Fibroblast of lung (primary cell): ENCODE data around the gene TBRG4. TPM values are rescaled to one million over a fixed set of nuclear protein-coding genes. Genes with fewer than 3 reads are reported as not detected.

Experiments
- DNase-seq, 2 donors: peaks; one replicate each; pipeline versions ENCODE4 v3.0.0 to v3.0.0-alpha.2; 2010; ENCODE audit warnings: low read depth in 2 of 2
- H2AFZ ChIP-seq: 2 replicates; pipeline ENCODE4 v1.5.1; 2012; ENCODE audit warnings: low read length, control low read depth, inconsistent platforms
- H3K27ac ChIP-seq: 2 replicates; pipeline ENCODE4 v1.5.1; 2011; ENCODE audit warnings: low read length, control low read depth; ENCODE audit not compliant: insufficient read depth
- H3K27me3 ChIP-seq: 2 replicates; pipeline ENCODE4 v1.5.1; 2011; ENCODE audit warnings: mild to moderate bottlenecking, low read length; ENCODE audit not compliant: control insufficient read depth, insufficient read depth
- H3K36me3 ChIP-seq: 2 replicates; pipeline ENCODE4 v1.5.1; 2011; ENCODE audit warnings: low read length; ENCODE audit not compliant: control insufficient read depth, insufficient read depth
- H3K4me1 ChIP-seq: 2 replicates; pipeline ENCODE4 v1.5.1; 2011; ENCODE audit warnings: low read length; ENCODE audit not compliant: control insufficient read depth, insufficient read depth; ENCODE audit errors: extremely low read depth
- H3K4me2 ChIP-seq: 2 replicates; pipeline ENCODE4 v1.5.1; 2011; ENCODE audit warnings: low read length, control low read depth; ENCODE audit not compliant: insufficient read depth; ENCODE audit errors: extremely low read depth
- H3K4me3 ChIP-seq, 4 experiments: fragments of 200-600 bp in 1 of 4; sonication (generic) in 1 of 4; replicated peaks in 1 of 4; 2 replicates each; pipeline ENCODE4 v1.5.1; 2011 to 2016; ENCODE audit warnings: low read length in 4 of 4, low read depth in 3 of 4, mild to moderate bottlenecking in 3 of 4, control low read depth in 2 of 4, inconsistent platforms in 1 of 4, mixed read lengths in 1 of 4; ENCODE audit not compliant: insufficient read depth in 1 of 4; ENCODE audit errors: control extremely low read depth in 1 of 4
- H3K79me2 ChIP-seq: 2 replicates; pipeline ENCODE4 v1.5.1; 2012; ENCODE audit warnings: mild to moderate bottlenecking, low read length, inconsistent platforms; ENCODE audit not compliant: control insufficient read depth, insufficient read depth
- H3K9ac ChIP-seq: 2 replicates; pipeline ENCODE4 v1.5.1; 2011; ENCODE audit warnings: mild to moderate bottlenecking, low read length, control low read depth; ENCODE audit not compliant: insufficient read depth
- H3K9me3 ChIP-seq: 2 replicates; pipeline ENCODE4 v1.5.1; 2012; ENCODE audit warnings: low read depth, low read length; ENCODE audit not compliant: control insufficient read depth, insufficient read depth
- H4K20me1 ChIP-seq: 2 replicates; pipeline ENCODE4 v1.5.1; 2011; ENCODE audit warnings: low read length; ENCODE audit not compliant: control insufficient read depth, insufficient read depth; ENCODE audit errors: extremely low read depth
- EZH2 ChIP-seq: IDR thresholded peaks from 2 replicates; pipeline ENCODE4 v1.5.1; 2012; ENCODE audit warnings: low read length, control low read depth, mild to moderate bottlenecking; ENCODE audit errors: missing control alignments
- polyA plus RNA-seq, 2 donors: library from polyadenylated mRNA; depleted of rRNA in 1 of 2; stranded (reverse) in 1 of 2; unstranded in 1 of 2; fragments of >200 nt; gene quantifications; 2 replicates each; pipeline ENCODE4 v1.2.1, GENCODE V29; 2011 to 2012; ENCODE audit warnings: missing spikeins in 1 of 2
- total RNA-seq: library from RNA; depleted of rRNA; stranded (reverse); fragments of >200 nt; gene quantifications from 2 replicates; pipeline ENCODE4 v1.2.1, GENCODE V29; 2014
- TF ChIP-seq, protein P1 (sequence below), 2 donors: IDR thresholded peaks in 1 of 2; conservative IDR thresholded peaks in 1 of 2; 1 replicate in 1 of 2; 2 replicates in 1 of 2; pipeline ENCODE4 v1.5.1; 2011 to 2012; ENCODE audit warnings: low read length in 2 of 2, control low read depth in 1 of 2, inconsistent platforms in 1 of 2, low read depth in 1 of 2, mild to moderate bottlenecking in 1 of 2

Gene TBRG4
- total and polyA plus RNA-seq, 2 donors (not counting 1 experiment from before 2014, with no cell fraction given): 27.4 to 52.2 TPM

DNA sequence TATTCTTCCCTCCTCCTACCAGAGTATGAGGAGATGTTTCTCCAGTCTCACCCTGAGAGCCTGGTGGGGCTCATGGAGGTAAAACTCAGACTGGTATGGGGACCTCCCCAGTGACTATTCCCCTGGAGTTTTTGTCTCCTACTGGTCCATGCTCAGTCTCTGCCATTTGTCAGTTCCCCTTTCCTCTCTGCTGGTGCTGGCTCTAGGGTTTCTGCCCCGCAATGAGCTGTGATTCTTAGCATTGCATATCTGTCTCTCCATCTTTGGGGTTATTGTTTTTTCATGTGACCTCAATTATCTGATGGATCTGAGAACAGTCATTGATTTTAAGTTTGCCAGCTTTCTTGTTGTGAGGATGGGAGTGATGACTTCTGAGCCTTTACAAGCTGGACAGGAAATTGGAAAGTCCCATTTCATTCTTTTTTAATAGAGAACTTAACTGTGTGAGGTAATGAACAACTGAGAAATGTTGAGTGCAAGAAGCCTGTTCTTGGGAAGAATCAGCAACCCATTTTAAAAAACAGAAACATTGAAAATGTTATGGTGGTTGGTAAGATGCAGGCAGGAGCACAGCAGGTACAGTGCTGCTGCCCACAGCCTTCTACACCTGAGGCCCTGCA lies 49.6 kb downstream of the TBRG4 start:
- H3K9ac ChIP-seq: no peak overlapping the region
- H3K9me3 ChIP-seq: no peaks in the 10 kb centered on the region
- H3K4me1 ChIP-seq: no peaks in the 10 kb centered on the region
- no peak for DNase-seq
- H2AFZ ChIP-seq: no peak overlapping the region
- no peaks in the 10 kb centered on the region for H3K27me3 ChIP-seq
- no peak overlapping the region for H3K4me2 ChIP-seq
- H3K79me2 ChIP-seq: peaks cover 4% of the 10 kb centered on the region
- H3K4me3 ChIP-seq: no peak overlapping the region
- no peak overlapping the region for H3K27ac ChIP-seq
- peaks cover 8% of the 10 kb centered on the region for H3K36me3 ChIP-seq
- no peak for TF ChIP-seq EZH2
- TF ChIP-seq, protein P1, sequence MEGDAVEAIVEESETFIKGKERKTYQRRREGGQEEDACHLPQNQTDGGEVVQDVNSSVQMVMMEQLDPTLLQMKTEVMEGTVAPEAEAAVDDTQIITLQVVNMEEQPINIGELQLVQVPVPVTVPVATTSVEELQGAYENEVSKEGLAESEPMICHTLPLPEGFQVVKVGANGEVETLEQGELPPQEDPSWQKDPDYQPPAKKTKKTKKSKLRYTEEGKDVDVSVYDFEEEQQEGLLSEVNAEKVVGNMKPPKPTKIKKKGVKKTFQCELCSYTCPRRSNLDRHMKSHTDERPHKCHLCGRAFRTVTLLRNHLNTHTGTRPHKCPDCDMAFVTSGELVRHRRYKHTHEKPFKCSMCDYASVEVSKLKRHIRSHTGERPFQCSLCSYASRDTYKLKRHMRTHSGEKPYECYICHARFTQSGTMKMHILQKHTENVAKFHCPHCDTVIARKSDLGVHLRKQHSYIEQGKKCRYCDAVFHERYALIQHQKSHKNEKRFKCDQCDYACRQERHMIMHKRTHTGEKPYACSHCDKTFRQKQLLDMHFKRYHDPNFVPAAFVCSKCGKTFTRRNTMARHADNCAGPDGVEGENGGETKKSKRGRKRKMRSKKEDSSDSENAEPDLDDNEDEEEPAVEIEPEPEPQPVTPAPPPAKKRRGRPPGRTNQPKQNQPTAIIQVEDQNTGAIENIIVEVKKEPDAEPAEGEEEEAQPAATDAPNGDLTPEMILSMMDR (conservative IDR thresholded peaks at IDR 0.05 in 1 of 2, IDR thresholded peaks at IDR 0.05 in 1 of 2; ENCODE audit: low read depth in 1 of 2, low read length in 2 of 2): no peak
- no peaks in the 10 kb centered on the region for H4K20me1 ChIP-seq

GRCh38 chr7:45061352-45061751 lies 50.1 kb downstream of the TBRG4 start:
- H3K4me2 ChIP-seq: no peak overlapping the region
- H3K27me3 ChIP-seq: no peaks in the 10 kb centered on the region
- H3K79me2 ChIP-seq: peaks cover 4% of the 10 kb centered on the region
- H3K4me1 ChIP-seq: no peaks in the 10 kb centered on the region
- no peak overlapping the region for H2AFZ ChIP-seq
- no peak overlapping the region for H3K27ac ChIP-seq
- DNase-seq: no peak
- H3K4me3 ChIP-seq: no peak overlapping the region
- peaks cover 8% of the 10 kb centered on the region for H3K36me3 ChIP-seq
- H3K9ac ChIP-seq: no peak overlapping the region
- no peaks in the 10 kb centered on the region for H3K9me3 ChIP-seq
- H4K20me1 ChIP-seq: no peaks in the 10 kb centered on the region
- TF ChIP-seq, protein P1 (conservative IDR thresholded peaks at IDR 0.05 in 1 of 2, IDR thresholded peaks at IDR 0.05 in 1 of 2; ENCODE audit: low read depth in 1 of 2, low read length in 2 of 2): no peak
- TF ChIP-seq EZH2: no peak

- no peak for TF ChIP-seq EZH2
- TF ChIP-seq, protein P1 (conservative IDR thresholded peaks at IDR 0.05 in 1 of 2, IDR thresholded peaks at IDR 0.05 in 1 of 2; ENCODE audit: low read depth in 1 of 2, low read length in 2 of 2): no peak
- no peak overlapping the region for H2AFZ ChIP-seq
- no peaks in the 10 kb centered on the region for H3K9me3 ChIP-seq
- H3K9ac ChIP-seq: no peak overlapping the region
- no peak overlapping the region for H3K4me3 ChIP-seq
- no peak overlapping the region for H3K4me2 ChIP-seq
- H3K36me3 ChIP-seq: peaks cover 6% of the 10 kb centered on the region
- no peaks in the 10 kb centered on the region for H3K27me3 ChIP-seq
- H3K4me1 ChIP-seq: no peaks in the 10 kb centered on the region
- no peaks in the 10 kb centered on the region for H4K20me1 ChIP-seq
- no peak for DNase-seq
- H3K27ac ChIP-seq: no peak overlapping the region
- peaks cover 4% of the 10 kb centered on the region for H3K79me2 ChIP-seq
These were observed 51.2 kb downstream of the TBRG4 start for GRCh38 chr7:45060295-45060694.
